Ovary (tissue), 3 donors: ENCODE data around the gene SIRT2.

Experiments used
- CTCF ChIP-seq, 3 donors: fragments of 450-650 bp in 2 of 3; fragments of 200-600 bp in 1 of 3; IDR thresholded peaks; one replicate each; pipeline versions ENCODE4 v1.5.1 to v1.8.0; 2016 to 2022; ENCODE audit warnings: antibody characterized with exemption in 3 of 3, mild to moderate bottlenecking in 1 of 3
- EP300 ChIP-seq: sonication (generic); formaldehyde crosslinking; IDR thresholded peaks from one replicate; pipeline ENCODE4 v1.6.1; 2017; ENCODE audit warnings: antibody characterized with exemption
- POLR2A ChIP-seq: fragments of 450-650 bp; IDR thresholded peaks from one replicate; pipeline ENCODE4 v1.6.1; 2017; ENCODE audit warnings: antibody characterized with exemption, mild to moderate bottlenecking, moderate library complexity
- donor health status: DM: no; HTN: no; CAD: no.

GRCh38 chr19:38924388-38924787 is 25.0 kb upstream of the SIRT2 start:
- no peak for TF ChIP-seq EP300
- TF ChIP-seq POLR2A: no peak
- TF ChIP-seq CTCF (IDR thresholded peaks at IDR 0.05): no peak
